ENCODE results near the gene FAM161B. TPM values are rescaled to one million over a fixed set of nuclear protein-coding genes. Genes with fewer than 3 reads are reported as not detected.
"Not testable (repeated sequence)": the region's sequence is repeated elsewhere in the genome, so short reads cannot be mapped to it uniquely, and the experiment has no call there.

FAM161B gene
- 2.4 TPM for polyA plus RNA-seq

- H3K27ac Mint-ChIP-seq: peak within 1 kb of the TSS; percentile 96 to 99 (median 98)
- no peaks in the 10 kb centered on the region for H3K36me3 Mint-ChIP-seq
- H3K9me3 Mint-ChIP-seq: no peaks in the 10 kb centered on the region
- no peaks in the 10 kb centered on the region for H3K27me3 Mint-ChIP-seq
- peaks cover 17 to 26% (median 19%) of the 10 kb centered on the region in 3 donors for H3K4me1 Mint-ChIP-seq
- H3K4me3 Mint-ChIP-seq: peak within 1 kb of the TSS; percentile 96 to 99 (median 98)
Measured at GRCh38 chr14:73949752-73950734, at the start of gene FAM161B, which contains the start of gene COQ6. Gene FAM161B (minus strand): TSS chr14:73950094. CDS start chr14:73950026, 68 bp downstream. Gene COQ6 (plus strand): TSS chr14:73950302. CDS start chr14:73950333, 31 bp downstream.

- Mint-ChIP-seq H3K4me1 (peaks cover 2 to 11% (median 5%) of the 10 kb centered on the region in 3 donors), H3K27ac (no peak overlapping the region), H3K9me3 (no peaks in the 10 kb centered on the region), H3K27me3 (no peaks in the 10 kb centered on the region), H3K36me3 (peaks cover 3% of the 10 kb centered on the region), H3K4me3 (no peak overlapping the region)
Measured at GRCh38 chr14:73998726-73999125, 48.8 kb upstream of the FAM161B start.

- Mint-ChIP-seq H3K27ac (no peak overlapping the region), H3K36me3 (peaks cover 3% of the 10 kb centered on the region), H3K4me3 (no peak overlapping the region), H3K9me3 (no peaks in the 10 kb centered on the region), H3K4me1 (peaks cover 2 to 11% (median 5%) of the 10 kb centered on the region in 3 donors), H3K27me3 (no peaks in the 10 kb centered on the region)
Measured at GRCh38 chr14:73997944-73998447, 48.1 kb upstream of the FAM161B start.

GRCh38 chr14:73997108-73997943, 47.4 kb upstream of the FAM161B start:
- Mint-ChIP-seq H3K4me1 (peaks cover 2 to 11% (median 5%) of the 10 kb centered on the region in 3 donors), H3K4me3 (no peak overlapping the region), H3K27me3 (no peaks in the 10 kb centered on the region), H3K9me3 (no peaks in the 10 kb centered on the region), H3K36me3 (peaks cover 1% of the 10 kb centered on the region), H3K27ac (no peak overlapping the region)

GRCh38 chr14:73996731-73997107, 46.8 kb upstream of the FAM161B start:
- Mint-ChIP-seq H3K9me3 (no peaks in the 10 kb centered on the region), H3K4me3 (no peak overlapping the region), H3K27ac (no peak overlapping the region), H3K36me3 (peaks cover 1% of the 10 kb centered on the region), H3K27me3 (no peaks in the 10 kb centered on the region), H3K4me1 (peaks cover 2 to 11% (median 5%) of the 10 kb centered on the region in 3 donors)

GRCh38 chr14:73995977-73996378, 46.1 kb upstream of the FAM161B start:
- H3K27me3 Mint-ChIP-seq: no peaks in the 10 kb centered on the region
- H3K9me3 Mint-ChIP-seq: no peaks in the 10 kb centered on the region
- peaks cover 1% of the 10 kb centered on the region for H3K36me3 Mint-ChIP-seq
- H3K27ac Mint-ChIP-seq: peak overlapping the region in 1 of 3 donors; percentile 32
- peaks cover 2 to 11% (median 5%) of the 10 kb centered on the region in 3 donors for H3K4me1 Mint-ChIP-seq
- H3K4me3 Mint-ChIP-seq: no peak overlapping the region

- not testable (repeated sequence) for H3K9me3 Mint-ChIP-seq, H3K27me3 Mint-ChIP-seq, H3K36me3 Mint-ChIP-seq
- Mint-ChIP-seq H3K4me3 (peak overlapping the region in 1 of 4 donors; percentile 59), H3K4me1 (peaks cover 2 to 11% (median 5%) of the 10 kb centered on the region in 3 donors), H3K27ac (peak overlapping the region in 1 of 3 donors; percentile 39)
Measured at GRCh38 chr14:73994926-73995325, 45.0 kb upstream of the FAM161B start.

- no peak overlapping the region for H3K4me3 Mint-ChIP-seq
- H3K9me3 Mint-ChIP-seq: no peaks in the 10 kb centered on the region
- peaks cover 4% of the 10 kb centered on the region for H3K36me3 Mint-ChIP-seq
- no peaks in the 10 kb centered on the region for H3K27me3 Mint-ChIP-seq
- peaks cover 2 to 10% (median 5%) of the 10 kb centered on the region in 3 donors for H3K4me1 Mint-ChIP-seq
- H3K27ac Mint-ChIP-seq: no peak overlapping the region
Measured at GRCh38 chr14:73991092-73991491, 41.2 kb upstream of the FAM161B start.

- not testable (repeated sequence) for H3K9me3 Mint-ChIP-seq, H3K27ac Mint-ChIP-seq, H3K27me3 Mint-ChIP-seq, H3K4me1 Mint-ChIP-seq, H3K4me3 Mint-ChIP-seq
- H3K36me3 Mint-ChIP-seq: peaks cover 13% of the 10 kb centered on the region
Measured at GRCh38 chr14:73988656-73989055, 38.8 kb upstream of the FAM161B start.

- H3K4me3 Mint-ChIP-seq: no peak overlapping the region
- no peaks in the 10 kb centered on the region for H3K4me1 Mint-ChIP-seq
- no peaks in the 10 kb centered on the region for H3K27me3 Mint-ChIP-seq
- no peak overlapping the region for H3K27ac Mint-ChIP-seq
- no peaks in the 10 kb centered on the region for H3K9me3 Mint-ChIP-seq
- H3K36me3 Mint-ChIP-seq: peaks cover 13% of the 10 kb centered on the region
Measured at GRCh38 chr14:73988065-73988464, 38.2 kb upstream of the FAM161B start.

GRCh38 chr14:73977896-73978295, 28.0 kb upstream of the FAM161B start:
- H3K36me3 Mint-ChIP-seq: peaks cover 6% of the 10 kb centered on the region
- H3K9me3 Mint-ChIP-seq: no peaks in the 10 kb centered on the region
- H3K27ac Mint-ChIP-seq: no peak overlapping the region
- H3K4me3 Mint-ChIP-seq: no peak overlapping the region
- peaks cover 0 to 2% (median 0%) of the 10 kb centered on the region in 3 donors for H3K4me1 Mint-ChIP-seq
- H3K27me3 Mint-ChIP-seq: no peaks in the 10 kb centered on the region

GRCh38 chr14:73976125-73976524, 26.2 kb upstream of the FAM161B start:
- Mint-ChIP-seq H3K36me3 (peaks cover 8% of the 10 kb centered on the region), H3K9me3 (no peaks in the 10 kb centered on the region), H3K27ac (no peak overlapping the region), H3K4me1 (peaks cover 0 to 2% (median 0%) of the 10 kb centered on the region in 3 donors), H3K4me3 (no peak overlapping the region), H3K27me3 (no peaks in the 10 kb centered on the region)

- no peak overlapping the region for H3K27ac Mint-ChIP-seq
- H3K36me3 Mint-ChIP-seq: peaks cover 4% of the 10 kb centered on the region
- no peak overlapping the region for H3K4me3 Mint-ChIP-seq
- no peaks in the 10 kb centered on the region for H3K4me1 Mint-ChIP-seq
- no peaks in the 10 kb centered on the region for H3K9me3 Mint-ChIP-seq
- H3K27me3 Mint-ChIP-seq: no peaks in the 10 kb centered on the region
Measured at GRCh38 chr14:73973497-73973896, 23.6 kb upstream of the FAM161B start.

- Mint-ChIP-seq H3K27me3 (no peaks in the 10 kb centered on the region), H3K9me3 (no peaks in the 10 kb centered on the region), H3K4me1 (peaks cover 0 to 1% (median 0%) of the 10 kb centered on the region in 3 donors), H3K4me3 (no peak overlapping the region), H3K27ac (no peak overlapping the region), H3K36me3 (peaks cover 5% of the 10 kb centered on the region)
Measured at GRCh38 chr14:73968885-73969284, 19.0 kb upstream of the FAM161B start.

GRCh38 chr14:73965216-73965615, 15.3 kb upstream of the FAM161B start:
- H3K4me1 Mint-ChIP-seq: peaks cover 0 to 4% (median 0%) of the 10 kb centered on the region in 3 donors
- no peak overlapping the region for H3K27ac Mint-ChIP-seq
- H3K27me3 Mint-ChIP-seq: no peaks in the 10 kb centered on the region
- H3K9me3 Mint-ChIP-seq: no peaks in the 10 kb centered on the region
- H3K36me3 Mint-ChIP-seq: peaks cover 13% of the 10 kb centered on the region
- H3K4me3 Mint-ChIP-seq: no peak overlapping the region
